Vagina (tissue), 2 donors: Measurements from ENCODE around the gene ERICH3.

Experiments used
- CTCF ChIP-seq, 3 experiments: fragments of 450-650 bp in 2 of 3; fragments of 200-600 bp in 1 of 3; sonication (generic) in 1 of 3; IDR thresholded peaks; one replicate each; pipeline ENCODE4 v1.5.1; 2017 to 2019; ENCODE audit warnings: antibody characterized with exemption in 3 of 3, mild to moderate bottlenecking in 2 of 3, moderate library complexity in 2 of 3
- POLR2A ChIP-seq, 2 donors: fragments of 450-650 bp; IDR thresholded peaks; one replicate each; pipeline ENCODE4 v1.6.1; 2017; ENCODE audit warnings: antibody characterized with exemption in 2 of 2, mild to moderate bottlenecking in 2 of 2, moderate library complexity in 2 of 2
- POLR2AphosphoS5 ChIP-seq, 2 donors: sonication (generic); formaldehyde crosslinking; IDR thresholded peaks; one replicate each; pipeline ENCODE4 v1.9.0; 2017; ENCODE audit warnings: antibody characterized with exemption in 2 of 2, mild to moderate bottlenecking in 2 of 2, low read depth in 1 of 2; ENCODE audit not compliant: insufficient read depth in 1 of 2

- TF ChIP-seq CTCF (IDR thresholded peaks at IDR 0.05), result no peak
- no peak for TF ChIP-seq POLR2A (IDR thresholded peaks at IDR 0.05)
- no peak for TF ChIP-seq POLR2AphosphoS5 (IDR thresholded peaks at IDR 0.05; ENCODE audit: insufficient read depth in 1 of 2, low read depth in 1 of 2)
Measured at GRCh38 chr1:74715236-74715502, 41.6 kb upstream of the ERICH3 start.
